ENCODE results near the gene PPP4R3A.

DNA sequence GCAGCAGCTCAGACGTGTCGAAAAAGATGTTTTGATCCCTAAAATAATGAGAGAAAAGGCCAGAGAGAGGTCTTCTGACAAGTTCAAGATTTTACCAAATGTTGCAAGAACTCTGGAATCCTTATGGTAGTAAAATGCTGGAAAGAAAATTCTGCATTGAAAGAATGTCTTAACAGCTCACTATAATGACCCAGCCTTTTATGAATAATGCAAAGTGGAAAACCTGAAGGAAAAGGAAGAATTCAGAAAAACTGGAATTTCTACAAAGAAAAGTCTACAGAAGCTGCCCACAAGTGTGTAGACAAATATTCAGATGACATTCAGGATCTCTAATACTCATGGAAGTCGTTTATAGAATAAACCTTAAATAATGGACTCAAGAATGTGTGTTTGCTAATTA is 90.7 kb downstream of the PPP4R3A start:
- TF ChIP-seq, protein P1, sequence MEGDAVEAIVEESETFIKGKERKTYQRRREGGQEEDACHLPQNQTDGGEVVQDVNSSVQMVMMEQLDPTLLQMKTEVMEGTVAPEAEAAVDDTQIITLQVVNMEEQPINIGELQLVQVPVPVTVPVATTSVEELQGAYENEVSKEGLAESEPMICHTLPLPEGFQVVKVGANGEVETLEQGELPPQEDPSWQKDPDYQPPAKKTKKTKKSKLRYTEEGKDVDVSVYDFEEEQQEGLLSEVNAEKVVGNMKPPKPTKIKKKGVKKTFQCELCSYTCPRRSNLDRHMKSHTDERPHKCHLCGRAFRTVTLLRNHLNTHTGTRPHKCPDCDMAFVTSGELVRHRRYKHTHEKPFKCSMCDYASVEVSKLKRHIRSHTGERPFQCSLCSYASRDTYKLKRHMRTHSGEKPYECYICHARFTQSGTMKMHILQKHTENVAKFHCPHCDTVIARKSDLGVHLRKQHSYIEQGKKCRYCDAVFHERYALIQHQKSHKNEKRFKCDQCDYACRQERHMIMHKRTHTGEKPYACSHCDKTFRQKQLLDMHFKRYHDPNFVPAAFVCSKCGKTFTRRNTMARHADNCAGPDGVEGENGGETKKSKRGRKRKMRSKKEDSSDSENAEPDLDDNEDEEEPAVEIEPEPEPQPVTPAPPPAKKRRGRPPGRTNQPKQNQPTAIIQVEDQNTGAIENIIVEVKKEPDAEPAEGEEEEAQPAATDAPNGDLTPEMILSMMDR (IDR thresholded peaks at IDR 0.05): no peak
- no peak for TF ChIP-seq ZFX (IDR thresholded peaks at IDR 0.05; ENCODE audit: borderline replicate concordance)

Data from 22Rv1 (cell line).